Activated T-cell treated with anti-CD3 and anti-CD28 coated beads, Interleukin-2, amount 50 U/mL, for 48 hours (primary cell): ENCODE measurements around the gene QRFP.

Source experiments
- DNase-seq, 2 experiments: peaks; one replicate each; pipeline ENCODE4 v3.0.0-alpha.2; 2020

QRFP gene

DNA sequence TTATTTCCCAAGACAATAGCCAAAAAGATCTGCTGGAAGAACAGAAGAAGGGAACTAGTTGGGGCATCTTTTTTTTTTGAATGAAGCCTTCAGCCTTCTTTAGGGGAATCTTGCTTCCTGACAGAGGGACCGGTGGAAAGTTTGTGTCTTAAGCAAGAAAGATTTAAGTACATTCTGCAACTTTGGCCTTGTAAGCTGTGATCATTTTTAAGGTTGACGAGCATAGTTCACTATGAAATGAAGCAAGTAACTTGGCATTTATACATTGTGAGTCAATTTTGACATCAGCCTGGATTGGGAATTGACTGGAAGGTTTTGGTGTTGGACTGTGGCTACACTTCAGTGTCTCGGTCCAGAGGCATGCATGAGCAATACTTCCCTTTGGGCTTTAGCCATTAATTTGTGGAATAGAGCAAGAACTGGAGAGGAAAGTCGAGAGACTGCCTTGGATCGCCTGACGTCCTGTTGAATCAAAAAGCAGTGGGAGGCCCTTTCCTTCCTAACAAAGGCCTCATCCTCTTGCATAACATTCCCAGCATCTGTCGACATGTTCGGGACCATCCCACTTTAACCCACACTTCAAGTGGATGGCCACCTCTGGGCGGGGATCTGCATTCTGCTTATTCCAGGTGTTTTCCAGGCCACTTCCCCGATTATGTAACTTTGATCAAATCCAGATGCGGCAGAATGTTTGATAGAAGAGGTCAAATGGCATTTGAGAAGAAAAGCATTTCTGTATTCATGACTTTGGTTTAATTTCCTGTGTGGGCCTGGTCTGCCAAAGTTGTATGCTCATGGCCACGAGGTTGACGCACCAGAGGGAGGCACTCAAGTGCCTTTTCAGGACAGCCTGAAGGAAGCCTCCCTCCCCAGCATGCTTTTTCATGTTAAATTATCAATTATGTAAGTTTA, 49.0 kb downstream of the QRFP start:
- no peak for DNase-seq

DNA sequence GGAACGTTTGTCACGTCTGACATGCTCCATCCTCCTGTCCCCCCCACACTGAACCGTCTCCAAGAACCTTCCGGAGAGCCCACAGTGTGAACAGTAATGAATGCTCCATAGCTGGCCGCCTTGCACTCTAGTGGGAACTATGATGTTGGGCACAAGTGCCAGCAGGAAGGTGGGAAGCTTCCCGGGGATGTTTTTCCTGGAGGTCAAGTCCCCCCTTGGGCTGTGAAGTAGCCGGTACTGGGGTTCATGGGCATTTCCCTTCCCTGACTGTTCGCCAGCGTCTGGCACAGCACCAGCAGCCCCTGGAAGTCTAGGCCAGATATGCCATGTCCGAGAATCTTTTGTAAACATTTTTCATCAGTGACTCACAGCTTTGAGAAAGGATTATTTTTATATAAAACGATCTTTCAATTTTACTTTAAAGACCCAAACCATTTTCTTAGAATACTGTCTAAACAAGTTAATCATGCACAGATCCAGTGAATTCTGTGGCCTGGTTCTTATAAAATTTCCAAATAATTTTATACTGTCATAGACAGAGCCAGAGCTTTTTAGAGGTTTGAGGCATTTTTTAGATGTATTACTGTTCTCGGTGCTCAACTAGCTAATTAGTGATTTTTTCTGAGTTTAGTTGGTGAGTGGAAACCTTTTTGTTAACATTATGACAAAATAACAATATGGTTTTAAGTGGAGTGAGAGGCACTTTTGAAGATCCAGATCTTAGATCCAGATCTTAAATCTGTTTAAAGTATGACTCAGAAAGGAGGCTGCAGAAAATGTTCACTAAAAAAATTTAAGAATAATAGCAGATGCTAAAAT, 49.9 kb downstream of the QRFP start:
- DNase-seq: no peak

DNA sequence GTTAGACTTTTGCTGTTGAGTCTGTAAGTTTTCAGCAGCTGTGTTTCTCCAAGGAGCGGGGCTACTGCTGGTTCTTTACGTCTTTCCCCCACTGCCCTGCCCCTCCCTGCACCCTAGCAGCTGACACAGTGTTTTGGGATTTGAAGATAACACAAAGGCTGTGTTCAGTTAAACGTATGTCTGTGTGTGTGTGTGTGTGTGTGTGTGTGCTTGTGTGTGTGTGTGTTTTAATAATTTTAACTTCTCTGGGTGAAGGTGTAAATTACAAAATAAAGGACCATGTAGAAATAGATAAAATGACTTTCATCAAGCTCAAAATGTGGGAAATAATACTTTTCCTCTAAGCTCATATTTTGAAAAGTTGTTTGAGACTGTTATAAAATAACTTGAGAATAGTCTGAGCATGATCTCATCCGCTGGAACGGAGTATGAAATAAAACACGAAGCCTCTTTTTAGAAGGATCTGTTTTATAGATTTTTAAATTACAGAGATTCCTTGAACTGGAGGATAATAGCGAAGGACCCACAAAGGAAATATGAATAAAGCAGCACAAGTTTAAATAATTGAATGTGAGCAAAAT, 50.6 kb downstream of the QRFP start:
- DNase-seq: no peak

DNA sequence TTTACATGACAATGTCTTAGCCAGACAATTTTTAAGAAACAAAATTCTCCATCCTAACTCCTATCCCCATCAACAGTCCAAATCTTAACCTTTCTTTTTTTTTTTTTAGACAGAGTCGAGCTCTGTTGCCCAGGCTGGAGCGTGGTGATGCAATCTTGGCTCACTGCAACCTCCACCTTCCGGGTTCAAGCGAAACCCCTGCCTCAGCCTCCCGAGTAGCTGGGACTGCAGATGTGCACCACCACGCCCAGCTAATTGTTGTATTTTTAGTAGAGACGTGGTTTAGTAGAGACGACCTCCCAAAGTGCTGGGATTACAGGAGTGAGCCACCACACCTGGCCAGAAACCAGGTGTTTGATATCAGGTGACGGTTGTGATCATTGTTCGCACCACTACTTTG, 51.4 kb downstream of the QRFP start:
- no peak for DNase-seq

- DNase-seq: no peak
These were observed 52.6 kb downstream of the QRFP start for GRCh38 chr9:130844044-130844451.

DNA sequence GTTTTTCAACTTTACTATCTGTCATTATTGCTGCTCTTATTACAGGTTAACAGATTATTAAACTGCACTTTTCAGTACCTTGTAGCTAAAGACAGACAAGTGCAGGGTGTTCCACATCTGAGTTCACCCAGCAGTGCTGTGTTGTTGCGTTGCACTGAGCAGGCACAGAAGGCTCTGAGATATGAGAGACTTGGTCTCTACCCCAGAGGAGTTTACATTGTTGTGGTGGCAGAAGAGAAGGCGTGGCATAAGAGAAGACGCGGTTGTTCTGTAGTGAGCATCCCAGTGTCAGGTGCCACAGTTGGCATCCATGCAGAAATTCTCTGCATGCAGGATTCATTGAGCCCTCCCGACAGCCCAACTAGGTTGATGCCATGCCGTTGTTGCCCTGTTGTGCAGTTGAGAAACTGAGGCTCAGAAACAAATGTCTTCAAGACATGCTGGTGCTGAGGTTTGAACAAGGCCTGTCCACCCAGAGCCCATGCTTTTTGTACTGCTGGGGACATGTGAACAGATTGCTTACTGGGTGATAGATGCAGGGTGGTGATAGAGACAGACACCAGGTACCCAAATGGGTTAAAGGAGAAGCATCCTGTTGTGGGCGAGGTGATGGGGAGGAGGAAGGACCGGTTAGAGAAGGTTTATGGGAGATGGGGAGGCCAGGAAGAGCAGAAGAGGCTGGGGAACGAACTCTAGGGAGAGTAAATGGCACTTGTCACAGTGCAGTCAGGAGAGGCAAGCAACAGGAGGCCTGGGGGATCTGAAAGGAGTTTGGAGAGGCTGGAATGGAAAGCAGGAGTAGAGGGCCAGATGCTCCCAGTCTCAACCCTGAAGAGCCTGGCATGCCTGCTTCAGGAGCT, 53.3 kb downstream of the QRFP start:
- DNase-seq: no peak
